Measurements from ENCODE around the gene POFUT1.

- no peak for TF ChIP-seq POLR2AphosphoS5 (IDR thresholded peaks at IDR 0.05; ENCODE audit: low read depth)
- TF ChIP-seq CTCF (conservative IDR thresholded peaks at IDR 0.05; ENCODE audit: low read depth in 2 of 2), result no peak
- TF ChIP-seq CREB1 (CRISPR knock-in tag; IDR thresholded peaks at IDR 0.05; ENCODE audit: low read depth), result no peak
- no peak for TF ChIP-seq REST (IDR thresholded peaks at IDR 0.05; ENCODE audit: unreplicated experiment)
- no peak for TF ChIP-seq ETS1 (IDR thresholded peaks at IDR 0.05)
These were observed 70.5 kb downstream of the POFUT1 start for GRCh38 chr20:32278199-32278643.

Data from GM23338 (cell line).